ENCODE measurements around the gene CPNE6. TPM values are rescaled to one million over a fixed set of nuclear protein-coding genes. Genes with fewer than 3 reads are reported as not detected.
A peak's percentile ranks its signal among the peaks of the same experiment; 100 is the strongest.

Gene CPNE6
- total RNA-seq, 2 donors from 2014 or later = 0.24 TPM; not detected in 1

DNA sequence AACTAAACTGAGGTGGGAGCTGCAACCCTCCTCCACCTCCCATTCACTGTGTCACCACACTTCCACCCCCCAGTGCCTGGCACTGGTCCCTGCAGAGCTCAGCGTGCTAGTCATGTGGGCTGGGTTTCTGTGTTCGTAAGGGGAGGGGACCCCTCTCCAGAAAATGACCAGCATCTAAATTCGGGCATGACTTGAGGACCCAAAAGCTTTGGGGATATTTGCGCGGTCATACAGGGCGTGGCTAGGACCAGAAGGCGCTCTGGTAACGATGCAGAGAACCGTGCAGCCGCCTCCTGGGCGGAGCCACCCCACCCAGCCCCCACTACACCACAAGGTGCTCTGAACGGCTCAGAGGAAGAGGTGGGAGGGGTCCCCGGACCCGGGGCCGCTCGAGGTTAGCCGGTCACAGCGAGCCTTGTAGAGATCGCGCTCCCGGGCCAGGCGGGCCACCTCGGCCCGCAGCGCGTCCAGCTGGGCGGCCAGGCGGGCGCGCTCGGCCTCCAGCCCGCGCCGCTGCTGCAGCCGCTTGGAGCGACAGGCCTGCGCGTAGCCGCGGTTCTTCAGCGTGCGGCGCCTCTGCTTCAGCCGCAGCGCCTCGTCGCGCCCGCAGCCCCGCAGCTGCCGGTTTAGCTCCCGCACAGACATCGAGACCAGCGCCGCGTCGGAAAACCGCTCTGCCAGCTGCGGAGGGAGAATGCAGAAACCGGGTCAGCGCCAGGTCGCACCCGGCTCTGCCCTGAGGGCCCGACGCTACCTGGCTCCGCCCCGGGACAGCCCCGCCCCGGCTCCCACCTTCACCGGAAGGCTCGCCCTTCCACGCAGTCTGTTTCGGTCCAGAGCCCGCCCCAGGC is 9.8 kb downstream of the CPNE6 start:
- Histone ChIP-seq H3K36me3 (no peaks in the 10 kb centered on the region), H3K27me3 (no peaks in the 10 kb centered on the region), H3K4me1 (peaks cover 0 to 14% of the 10 kb centered on the region in 2 donors), H3K9me3 (no peaks in the 10 kb centered on the region), H3K4me3 (peak overlapping the region; percentile 46 to 56), H3K27ac (no peak overlapping the region)
- DNase-seq (ENCODE audit: low spot score) = no peak
- TF ChIP-seq, protein P1, sequence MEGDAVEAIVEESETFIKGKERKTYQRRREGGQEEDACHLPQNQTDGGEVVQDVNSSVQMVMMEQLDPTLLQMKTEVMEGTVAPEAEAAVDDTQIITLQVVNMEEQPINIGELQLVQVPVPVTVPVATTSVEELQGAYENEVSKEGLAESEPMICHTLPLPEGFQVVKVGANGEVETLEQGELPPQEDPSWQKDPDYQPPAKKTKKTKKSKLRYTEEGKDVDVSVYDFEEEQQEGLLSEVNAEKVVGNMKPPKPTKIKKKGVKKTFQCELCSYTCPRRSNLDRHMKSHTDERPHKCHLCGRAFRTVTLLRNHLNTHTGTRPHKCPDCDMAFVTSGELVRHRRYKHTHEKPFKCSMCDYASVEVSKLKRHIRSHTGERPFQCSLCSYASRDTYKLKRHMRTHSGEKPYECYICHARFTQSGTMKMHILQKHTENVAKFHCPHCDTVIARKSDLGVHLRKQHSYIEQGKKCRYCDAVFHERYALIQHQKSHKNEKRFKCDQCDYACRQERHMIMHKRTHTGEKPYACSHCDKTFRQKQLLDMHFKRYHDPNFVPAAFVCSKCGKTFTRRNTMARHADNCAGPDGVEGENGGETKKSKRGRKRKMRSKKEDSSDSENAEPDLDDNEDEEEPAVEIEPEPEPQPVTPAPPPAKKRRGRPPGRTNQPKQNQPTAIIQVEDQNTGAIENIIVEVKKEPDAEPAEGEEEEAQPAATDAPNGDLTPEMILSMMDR (IDR thresholded peaks at IDR 0.05) = no peak

DNA sequence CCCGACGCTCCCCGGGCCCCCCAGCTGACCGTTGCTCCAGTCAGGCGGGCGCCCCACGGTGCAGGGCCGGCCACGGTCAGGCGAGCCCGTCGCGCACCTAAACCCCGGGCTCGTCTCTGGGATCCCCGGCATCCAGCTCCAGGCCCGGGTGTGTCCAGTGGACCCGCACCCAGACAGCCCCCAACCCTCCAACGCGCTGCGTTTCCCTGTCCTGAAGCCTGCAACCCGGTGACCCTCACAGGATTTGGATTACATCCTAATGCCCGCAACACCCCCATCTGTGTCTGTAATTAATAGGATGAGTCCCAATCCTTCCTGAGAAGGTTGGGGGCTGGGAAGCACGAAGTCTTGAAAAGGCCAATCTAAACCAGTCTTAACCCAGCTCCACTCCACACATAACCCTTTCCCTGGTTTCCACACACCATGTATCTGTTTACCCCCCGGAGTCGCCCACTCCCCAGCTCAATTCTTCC is 10.4 kb downstream of the CPNE6 start:
- H3K27ac ChIP-seq = no peak overlapping the region
- H3K4me3 ChIP-seq = peak overlapping the region; percentile 46 to 56
- TF ChIP-seq, protein P1 (IDR thresholded peaks at IDR 0.05) = no peak

DNA sequence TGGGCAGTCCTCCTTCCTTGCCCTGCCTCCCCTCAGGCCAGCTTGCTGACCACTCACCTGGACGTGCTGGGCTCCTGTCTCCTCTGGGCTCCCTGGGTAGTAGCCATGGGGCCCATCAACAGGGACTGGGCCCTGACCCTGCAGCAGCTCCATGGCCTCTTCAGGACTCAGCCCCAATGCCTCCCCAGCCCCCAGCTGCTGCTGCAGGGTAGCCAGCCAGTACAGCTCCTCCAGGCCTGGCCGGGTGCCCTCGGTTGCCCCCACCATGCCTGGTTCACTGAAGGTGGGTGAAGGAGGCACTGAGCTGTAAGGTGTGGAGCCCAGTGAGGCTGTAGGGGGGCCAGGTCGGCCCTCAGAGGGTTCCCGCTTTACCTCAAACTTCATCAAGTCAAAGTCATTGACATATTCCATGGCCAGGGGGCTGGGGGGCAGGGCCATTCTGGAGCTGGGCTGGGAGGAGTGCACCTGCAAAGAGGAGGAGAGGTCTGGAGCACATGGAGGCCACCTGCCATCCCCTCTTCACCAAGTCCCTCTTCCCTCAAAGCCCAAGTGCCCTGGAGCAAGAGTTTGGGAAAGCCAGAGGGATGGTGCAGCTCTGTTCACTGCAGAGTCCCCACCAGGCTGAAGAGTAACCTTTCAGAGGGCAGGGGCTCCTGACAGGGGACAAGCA is 11.2 kb downstream of the CPNE6 start:
- Histone ChIP-seq H3K27ac (no peak overlapping the region), H3K9me3 (no peaks in the 10 kb centered on the region), H3K4me1 (peaks cover 0 to 14% of the 10 kb centered on the region in 2 donors), H3K27me3 (no peaks in the 10 kb centered on the region), H3K4me3 (no peak overlapping the region), H3K36me3 (no peaks in the 10 kb centered on the region)
- no peak for DNase-seq (ENCODE audit: low spot score)
- TF ChIP-seq, protein P1 (IDR thresholded peaks at IDR 0.05) = no peak

More for the DNA sequence above, 10.4 kb downstream of the CPNE6 start:
- Histone ChIP-seq H3K4me1 (peaks cover 0 to 14% of the 10 kb centered on the region in 2 donors), H3K27me3 (no peaks in the 10 kb centered on the region), H3K36me3 (no peaks in the 10 kb centered on the region), H3K9me3 (no peaks in the 10 kb centered on the region)
- DNase-seq (ENCODE audit: low spot score) = no peak

DNA sequence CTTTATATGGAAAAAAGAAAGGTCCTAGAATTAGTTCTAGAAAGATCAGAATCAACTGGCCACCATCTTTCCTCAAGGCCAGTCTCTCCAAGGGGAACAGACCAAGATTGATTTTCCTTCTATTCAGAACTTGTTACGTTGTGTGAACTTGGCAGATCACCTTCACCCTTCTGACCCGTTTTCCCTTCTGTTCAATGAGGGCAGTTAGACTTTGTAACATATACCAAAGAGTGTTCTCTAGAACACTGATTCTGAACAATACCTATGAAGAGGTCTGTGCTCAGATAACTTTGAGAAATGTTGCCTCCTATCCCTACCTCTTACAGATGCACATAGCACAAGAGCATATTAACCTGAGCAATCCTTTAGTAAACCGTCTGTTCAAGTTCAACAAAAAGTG is 12.1 kb downstream of the CPNE6 start:
- H3K4me3 ChIP-seq = no peak overlapping the region
- peaks cover 0 to 14% of the 10 kb centered on the region in 2 donors for H3K4me1 ChIP-seq
- DNase-seq (ENCODE audit: low spot score) = no peak
- H3K27me3 ChIP-seq = no peaks in the 10 kb centered on the region
- H3K9me3 ChIP-seq = no peaks in the 10 kb centered on the region
- H3K27ac ChIP-seq = no peak overlapping the region
- no peaks in the 10 kb centered on the region for H3K36me3 ChIP-seq
- TF ChIP-seq, protein P1 (IDR thresholded peaks at IDR 0.05) = no peak

DNA sequence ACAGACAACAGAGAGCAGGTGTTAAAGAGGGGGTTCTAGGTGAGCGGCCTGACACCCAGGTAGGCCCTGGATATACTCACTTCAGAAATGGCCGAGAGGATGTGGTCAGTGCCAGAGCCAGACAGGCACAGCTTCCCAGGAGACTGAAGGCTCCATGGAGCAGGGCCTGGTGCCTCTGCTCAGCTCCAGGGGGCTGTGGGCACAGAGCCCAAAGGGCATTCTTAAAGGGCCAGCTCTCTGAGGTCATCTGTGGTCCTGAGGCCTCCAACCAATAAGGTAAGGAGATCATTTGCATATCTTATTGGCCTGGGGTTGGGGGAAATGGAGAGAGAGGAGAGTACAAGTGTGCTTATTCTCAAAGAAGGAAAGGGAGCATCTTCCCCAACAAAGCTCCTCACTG is 13.1 kb downstream of the CPNE6 start:
- TF ChIP-seq, protein P1 (IDR thresholded peaks at IDR 0.05) = no peak
- no peak overlapping the region for H3K4me3 ChIP-seq
- H3K9me3 ChIP-seq = no peaks in the 10 kb centered on the region
- no peak overlapping the region for H3K27ac ChIP-seq
- DNase-seq (ENCODE audit: low spot score) = no peak
- H3K36me3 ChIP-seq = no peaks in the 10 kb centered on the region
- no peaks in the 10 kb centered on the region for H3K27me3 ChIP-seq
- H3K4me1 ChIP-seq = peaks cover 0 to 14% of the 10 kb centered on the region in 2 donors
